NCI-H2171 treated with DMSO at 0.1 percent for 48 hours (cell line): ENCODE measurements around the gene TSNAXIP1.
"Not testable (repeated sequence)": the region's sequence is repeated elsewhere in the genome, so short reads cannot be mapped to it uniquely, and the experiment has no call there.

Experiments
- DNase-seq: peaks from one replicate; lab custom pipeline; 2025; lab: John Stamatoyannopoulos, UW

The TSNAXIP1 gene

DNA sequence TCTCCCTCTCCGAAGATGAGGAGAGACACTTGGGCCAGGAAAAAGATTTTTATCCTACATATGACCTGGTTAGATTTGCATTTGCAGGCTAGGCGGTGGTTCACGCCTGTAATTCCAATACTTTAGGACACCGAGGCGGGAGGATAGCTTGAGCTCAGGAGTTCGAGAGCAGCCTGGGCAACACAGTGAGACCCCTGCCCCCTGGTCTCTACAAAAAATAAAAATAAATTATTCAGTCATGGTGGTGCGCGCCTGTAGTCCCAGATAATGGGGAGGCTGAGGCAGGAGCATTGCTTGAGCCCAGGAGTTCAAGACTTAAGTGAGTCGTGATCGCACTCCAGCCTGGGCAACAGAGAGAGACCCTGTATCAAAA, 27.5 kb downstream of the TSNAXIP1 start:
- no peak for DNase-seq

DNA sequence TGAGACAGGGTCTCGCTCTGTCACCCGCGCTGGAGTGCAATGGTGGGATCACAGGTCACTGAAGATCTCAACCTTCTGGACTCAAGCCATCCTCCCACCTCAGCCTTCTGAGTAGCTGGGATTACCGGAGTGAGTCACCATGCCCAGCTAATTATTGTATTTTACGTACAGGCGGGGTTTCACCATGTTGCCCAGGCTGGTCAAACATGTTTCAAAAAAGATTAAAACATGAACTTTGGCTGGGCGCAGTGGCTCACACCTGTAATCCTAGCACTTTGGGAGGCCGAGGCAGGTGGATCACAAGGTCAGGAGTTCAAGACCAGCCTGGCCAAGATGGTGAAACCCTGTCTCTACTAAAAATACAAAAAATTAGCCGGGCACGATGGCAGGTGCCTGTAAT, 30.5 kb downstream of the TSNAXIP1 start:
- not testable (repeated sequence) for DNase-seq

DNA sequence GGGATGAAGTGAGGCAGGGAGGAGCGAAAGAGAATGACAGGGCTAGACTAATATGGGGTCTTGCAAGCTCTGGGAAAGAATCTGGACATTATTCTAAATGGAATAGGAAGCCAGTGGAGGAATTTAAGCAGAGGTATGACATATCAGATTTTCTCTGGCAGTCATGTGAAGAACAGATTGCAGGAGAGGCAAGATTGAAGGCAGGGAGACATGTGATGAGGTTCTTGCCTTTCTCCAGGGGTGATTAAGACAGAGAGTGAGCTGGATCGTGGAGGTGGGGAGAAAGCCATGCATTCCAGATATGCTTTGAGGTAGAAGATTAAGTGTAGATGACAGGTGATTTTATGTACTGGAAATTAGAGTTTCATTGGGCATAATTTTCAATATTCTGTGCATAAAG, 31.1 kb downstream of the TSNAXIP1 start:
- DNase-seq, result no peak

DNA sequence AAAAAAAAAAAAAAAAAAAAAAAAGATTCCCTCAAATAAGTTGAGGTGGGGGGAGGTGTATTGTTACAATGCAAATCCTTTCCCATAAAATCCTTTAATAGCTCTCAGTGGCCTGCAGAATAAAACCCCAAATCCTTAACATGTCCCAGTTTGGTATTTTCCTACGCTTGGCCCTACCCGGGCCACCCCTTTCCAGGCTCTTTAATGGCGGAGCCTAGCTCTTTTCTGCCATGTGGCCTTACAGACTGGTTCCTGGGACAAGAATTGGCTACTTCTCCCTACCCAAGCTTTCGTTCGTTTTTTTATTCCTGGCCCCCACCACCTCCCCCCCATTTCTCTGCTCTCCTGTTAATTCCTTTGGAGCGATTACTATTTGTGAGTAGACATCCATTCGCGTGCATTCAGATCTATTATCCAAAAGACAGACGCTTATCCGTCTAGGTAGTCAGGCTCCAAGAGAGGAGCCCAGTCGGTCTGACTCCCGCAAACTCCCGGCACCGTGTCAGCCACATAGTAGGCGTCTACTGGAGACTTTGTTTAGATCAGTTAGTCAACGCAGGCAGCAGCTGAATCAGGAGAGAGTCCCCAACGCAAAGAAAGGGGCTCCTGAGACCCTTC, 34.6 kb downstream of the TSNAXIP1 start:
- DNase-seq, result no peak

DNA sequence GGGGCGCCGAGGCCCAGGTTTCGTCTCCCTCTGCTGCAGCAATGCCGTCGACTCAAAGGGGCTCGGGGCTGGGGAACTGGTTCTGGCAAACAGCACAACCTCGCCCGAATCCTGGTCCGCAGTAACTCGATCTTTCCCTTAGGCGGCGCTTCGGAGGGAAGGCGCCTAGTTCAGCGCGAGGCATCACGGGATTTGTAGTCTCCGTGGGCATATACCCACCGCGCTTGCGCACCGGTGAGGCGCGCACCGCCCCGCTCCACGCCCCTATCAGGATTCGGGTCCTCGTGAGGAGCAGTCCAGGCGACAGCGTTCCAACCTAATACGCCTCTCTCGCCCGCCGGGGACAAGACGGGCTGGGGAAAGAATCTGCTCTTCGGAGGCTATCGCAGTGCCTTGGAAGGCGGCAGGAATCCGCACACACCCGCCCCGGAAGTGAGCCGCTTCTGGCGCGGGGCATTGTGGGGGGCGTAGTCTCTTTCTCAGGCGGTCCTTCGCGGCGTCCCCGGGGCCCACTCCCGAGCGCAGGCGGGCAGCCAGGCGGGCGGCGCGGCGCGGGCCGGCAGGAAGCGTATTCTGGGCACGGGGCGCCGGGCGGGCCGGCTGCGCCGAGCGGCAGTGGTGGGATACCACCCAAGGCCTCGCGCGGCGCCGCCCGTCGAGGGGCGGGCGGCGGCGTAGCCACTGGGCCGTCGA, 35.3 kb downstream of the TSNAXIP1 start, which contains the start of gene THAP11:
THAP11 (plus strand) TSS at position 505 of the 693 bp plus-strand sequence. CDS start 235 bp downstream, outside the sequence.
- DNase-seq, result peak; percentile 98

DNA sequence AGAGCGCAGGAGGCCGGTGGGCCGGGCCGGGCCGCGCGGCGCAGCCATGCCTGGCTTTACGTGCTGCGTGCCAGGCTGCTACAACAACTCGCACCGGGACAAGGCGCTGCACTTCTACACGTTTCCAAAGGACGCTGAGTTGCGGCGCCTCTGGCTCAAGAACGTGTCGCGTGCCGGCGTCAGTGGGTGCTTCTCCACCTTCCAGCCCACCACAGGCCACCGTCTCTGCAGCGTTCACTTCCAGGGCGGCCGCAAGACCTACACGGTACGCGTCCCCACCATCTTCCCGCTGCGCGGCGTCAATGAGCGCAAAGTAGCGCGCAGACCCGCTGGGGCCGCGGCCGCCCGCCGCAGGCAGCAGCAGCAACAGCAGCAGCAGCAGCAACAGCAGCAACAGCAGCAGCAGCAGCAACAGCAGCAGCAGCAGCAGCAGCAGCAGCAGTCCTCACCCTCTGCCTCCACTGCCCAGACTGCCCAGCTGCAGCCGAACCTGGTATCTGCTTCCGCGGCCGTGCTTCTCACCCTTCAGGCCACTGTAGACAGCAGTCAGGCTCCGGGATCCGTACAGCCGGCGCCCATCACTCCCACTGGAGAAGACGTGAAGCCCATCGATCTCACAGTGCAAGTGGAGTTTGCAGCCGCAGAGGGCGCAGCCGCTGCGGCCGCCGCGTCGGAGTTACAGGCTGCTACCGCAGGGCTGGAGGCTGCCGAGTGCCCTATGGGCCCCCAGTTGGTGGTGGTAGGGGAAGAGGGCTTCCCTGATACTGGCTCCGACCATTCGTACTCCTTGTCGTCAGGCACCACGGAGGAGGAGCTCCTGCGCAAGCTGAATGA, 36.0 kb downstream of the TSNAXIP1 start:
- DNase-seq, result peak; percentile 58

- DNase-seq, result no peak
These were observed 36.7 kb downstream of the TSNAXIP1 start for GRCh38 chr16:67843343-67843765.

GRCh38 chr16:67844497-67844896, 37.8 kb downstream of the TSNAXIP1 start:
- DNase-seq, result no peak

- DNase-seq, result peak; percentile 6
These were observed 38.8 kb downstream of the TSNAXIP1 start for GRCh38 chr16:67845291-67846062.

GRCh38 chr16:67846063-67846319, 39.3 kb downstream of the TSNAXIP1 start:
- DNase-seq, result no peak

- peak; percentile 96 for DNase-seq
These were observed 39.8 kb downstream of the TSNAXIP1 start, which contains the start of gene NUTF2 for GRCh38 chr16:67846320-67847063. Gene NUTF2 (plus strand): TSS chr16:67846933. CDS start chr16:67865131, 18,198 bp downstream.

GRCh38 chr16:67847064-67847861, 40.6 kb downstream of the TSNAXIP1 start, which contains the start of gene CENPT:
Gene CENPT (minus strand): TSS chr16:67847693. CDS start chr16:67833859, 13,834 bp downstream.
- no peak for DNase-seq

DNA sequence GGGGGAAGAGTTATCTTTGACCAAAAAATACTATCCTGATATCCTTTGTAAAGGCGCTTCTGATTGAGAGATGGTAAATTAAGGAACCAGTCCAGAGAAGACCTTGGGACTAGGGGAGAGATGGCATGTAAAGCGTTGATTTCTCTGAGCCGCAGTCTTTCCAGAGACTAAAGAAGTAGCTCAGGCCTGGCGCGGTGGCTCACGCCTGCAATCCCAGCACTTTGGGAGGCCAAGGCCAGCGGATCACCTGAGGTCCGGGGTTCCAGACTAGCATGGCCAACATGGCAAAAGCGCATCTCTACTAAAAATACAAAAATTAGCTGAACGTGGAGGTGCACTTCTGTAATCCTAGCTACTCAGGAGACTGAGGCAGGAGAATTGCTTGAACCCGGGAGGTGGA, 41.4 kb downstream of the TSNAXIP1 start:
- no peak for DNase-seq

GRCh38 chr16:67853670-67854069, 47.0 kb downstream of the TSNAXIP1 start:
- DNase-seq, result no peak

GRCh38 chr16:67855789-67856188, 49.1 kb downstream of the TSNAXIP1 start:
- DNase-seq, result no peak

DNA sequence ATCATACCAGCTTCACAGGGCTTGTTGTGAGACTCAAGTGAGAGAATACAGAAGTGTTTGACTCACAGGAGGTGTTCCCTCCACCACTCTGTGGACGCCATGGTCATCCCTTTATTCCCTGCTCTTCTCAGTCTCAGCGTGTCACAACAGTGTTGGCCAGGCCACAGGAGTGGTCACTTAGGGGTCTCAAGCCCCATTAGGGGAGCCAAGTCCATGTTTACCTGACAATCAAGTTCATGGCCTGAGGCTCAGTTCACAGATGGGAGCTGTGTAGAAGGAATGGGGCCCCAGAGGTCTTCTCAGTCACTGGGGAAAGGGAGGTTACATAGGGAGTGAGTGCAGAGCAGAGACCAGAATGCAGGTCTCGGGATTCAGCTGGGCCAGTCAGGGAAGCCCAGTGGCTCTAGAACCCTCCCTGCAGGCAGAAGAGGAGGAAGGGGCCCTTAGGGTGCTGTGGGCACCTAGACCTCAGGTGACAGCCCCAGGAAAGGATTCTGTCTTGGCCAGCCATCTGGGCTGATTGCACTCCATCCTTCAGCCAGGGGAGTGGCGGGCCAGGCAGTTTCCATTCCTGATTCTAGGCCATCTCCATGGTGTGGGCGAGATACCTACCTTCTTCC, 50.3 kb downstream of the TSNAXIP1 start:
- DNase-seq, result no peak

DNA sequence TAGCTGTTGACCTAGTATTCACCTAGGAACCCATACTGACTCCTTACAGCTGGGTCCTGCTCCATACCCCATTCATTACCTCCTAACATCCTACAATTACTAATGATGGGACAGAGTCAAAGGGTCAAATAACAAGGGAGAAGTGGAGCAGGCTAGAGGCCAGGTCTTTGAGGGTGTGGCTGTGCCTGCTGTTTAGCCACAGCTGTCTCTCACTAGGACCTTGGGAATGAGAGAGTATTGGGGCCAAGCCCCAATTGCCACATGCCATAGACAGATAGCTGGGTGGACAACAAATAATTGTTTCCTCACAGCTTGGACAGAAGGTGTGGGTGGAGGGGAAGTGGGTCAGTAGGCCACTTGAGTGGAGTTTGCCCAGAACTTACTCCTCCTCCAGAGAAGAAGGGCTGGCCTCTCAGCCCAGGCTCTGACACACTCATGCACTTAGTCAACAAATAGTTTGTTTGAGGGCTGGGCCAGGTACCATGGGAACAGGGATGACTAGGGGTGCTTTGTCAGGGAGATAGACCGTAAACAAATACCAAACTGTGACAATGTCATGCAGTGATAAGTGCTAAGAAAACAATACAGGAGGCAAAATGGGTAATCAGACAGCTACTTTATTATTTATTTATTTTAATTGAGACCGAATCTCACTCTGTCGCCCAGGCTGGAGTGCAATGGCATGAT, 51.0 kb downstream of the TSNAXIP1 start:
- DNase-seq, result no peak

GRCh38 chr16:67858500-67858899, 51.8 kb downstream of the TSNAXIP1 start:
- DNase-seq, result no peak
